SKM-1 (cell line): ENCODE data around the gene ZNF362.
"Not testable (repeated sequence)": the region's sequence is repeated elsewhere in the genome, so short reads cannot be mapped to it uniquely, and the experiment has no call there.

Experiments
- DNase-seq: peaks from one replicate; lab custom pipeline; 2025; ENCODE audit not compliant: unreplicated experiment; lab: John Stamatoyannopoulos, UW

ZNF362 gene

DNA sequence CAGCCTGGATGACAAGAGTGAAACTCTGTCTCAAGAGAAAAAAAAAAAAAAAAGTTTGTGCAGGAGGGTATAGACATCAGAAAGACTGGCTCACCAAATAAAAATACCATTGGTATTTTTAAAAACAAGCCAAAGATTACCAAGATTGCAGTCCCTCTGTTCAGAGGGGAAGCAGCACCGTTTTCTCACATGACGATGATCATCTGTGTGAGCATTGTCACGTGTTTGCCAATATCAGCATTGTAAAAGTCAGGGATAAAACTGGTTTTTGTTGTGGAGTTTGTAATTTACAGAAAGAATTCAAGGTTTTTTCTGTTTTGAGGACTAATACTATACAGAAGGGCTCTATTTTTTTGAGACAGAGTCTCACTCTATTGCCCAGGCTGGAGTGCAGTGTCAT lies 26.5 kb downstream of the ZNF362 start:
- DNase-seq, result no peak

DNA sequence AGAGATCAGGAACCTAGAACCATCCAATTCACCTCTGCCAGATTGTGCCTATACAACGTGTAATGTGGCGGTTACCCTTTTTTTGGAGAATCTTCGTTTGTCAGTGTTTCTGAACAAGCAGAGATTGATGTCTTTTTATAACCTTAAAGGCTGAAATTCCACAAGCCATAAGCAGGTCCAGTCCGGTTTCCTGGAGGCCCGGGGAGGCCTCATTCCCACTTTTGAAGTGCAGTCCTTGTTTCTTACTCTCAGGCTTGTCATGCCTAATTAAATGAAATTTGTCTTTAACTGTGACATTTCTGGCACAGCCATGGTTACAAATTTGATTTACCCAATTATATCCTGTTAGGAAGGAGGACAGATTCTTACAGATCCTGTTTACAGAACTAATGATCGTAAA lies 27.8 kb downstream of the ZNF362 start:
- DNase-seq, result no peak

- DNase-seq, result no peak
Measured at GRCh38 chr1:33286451-33287185, 30.3 kb downstream of the ZNF362 start.

- DNase-seq, result no peak
Measured at GRCh38 chr1:33287317-33287716, 31.0 kb downstream of the ZNF362 start.

DNA sequence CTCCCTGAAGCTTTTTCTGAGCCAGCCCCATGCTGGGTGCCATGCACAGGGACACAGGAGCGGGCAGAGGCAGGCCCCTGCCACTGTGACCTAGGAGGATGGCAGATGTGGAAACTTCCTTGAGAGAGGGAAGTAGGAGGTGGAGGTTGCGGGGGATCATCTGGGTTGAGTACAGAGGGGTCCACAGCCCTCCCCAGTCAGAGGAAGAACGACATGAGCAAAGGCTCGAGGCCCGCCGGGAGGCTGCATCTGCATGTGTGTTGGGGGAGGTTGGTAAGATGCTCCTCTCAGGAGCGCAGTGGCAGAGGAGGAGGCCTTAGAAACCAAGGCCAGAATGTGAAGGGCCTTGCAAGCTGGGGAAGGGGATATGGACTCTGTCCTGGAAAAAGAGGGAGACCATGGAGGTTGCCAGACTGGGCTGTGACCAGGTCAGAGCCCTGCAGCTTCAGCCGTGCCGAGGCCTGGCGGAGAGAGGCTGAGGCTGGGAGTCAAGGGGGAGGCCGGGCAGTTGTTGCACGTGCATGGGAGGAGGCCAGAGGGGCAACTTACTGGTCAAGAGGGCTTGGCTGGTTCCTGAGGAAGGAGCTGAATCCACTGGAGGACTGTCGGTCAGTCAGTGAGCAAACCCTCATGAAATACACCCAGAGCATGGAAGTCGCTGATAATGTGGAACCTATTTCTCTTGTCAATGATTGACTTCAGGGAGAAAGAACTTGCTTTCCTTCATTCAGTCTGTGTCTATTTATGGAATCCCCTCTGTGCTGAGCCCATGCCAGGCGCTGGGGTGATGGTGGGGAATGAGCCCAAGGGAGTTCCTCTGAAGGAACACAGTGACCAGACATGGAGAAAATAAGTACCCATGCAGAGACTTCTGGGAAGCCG lies 32.9 kb downstream of the ZNF362 start:
- no peak for DNase-seq

DNA sequence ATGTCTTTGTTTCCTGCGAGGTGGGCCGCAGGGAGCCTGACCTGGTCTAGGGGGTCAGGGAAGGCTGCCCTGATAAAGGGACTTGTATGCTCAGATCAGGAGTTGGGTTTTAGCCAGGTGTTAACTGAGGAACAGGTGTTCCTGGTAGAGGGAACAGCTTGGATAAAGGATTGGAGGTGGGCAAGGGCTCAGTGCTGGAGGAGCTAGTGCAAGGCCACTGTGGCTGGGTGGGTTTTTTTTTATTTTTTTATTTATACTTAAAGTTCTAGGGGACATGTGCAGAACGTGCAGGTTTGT lies 33.5 kb downstream of the ZNF362 start:
- DNase-seq, result no peak

GRCh38 chr1:33290615-33291014 lies 34.3 kb downstream of the ZNF362 start:
- not testable (repeated sequence) for DNase-seq

DNA sequence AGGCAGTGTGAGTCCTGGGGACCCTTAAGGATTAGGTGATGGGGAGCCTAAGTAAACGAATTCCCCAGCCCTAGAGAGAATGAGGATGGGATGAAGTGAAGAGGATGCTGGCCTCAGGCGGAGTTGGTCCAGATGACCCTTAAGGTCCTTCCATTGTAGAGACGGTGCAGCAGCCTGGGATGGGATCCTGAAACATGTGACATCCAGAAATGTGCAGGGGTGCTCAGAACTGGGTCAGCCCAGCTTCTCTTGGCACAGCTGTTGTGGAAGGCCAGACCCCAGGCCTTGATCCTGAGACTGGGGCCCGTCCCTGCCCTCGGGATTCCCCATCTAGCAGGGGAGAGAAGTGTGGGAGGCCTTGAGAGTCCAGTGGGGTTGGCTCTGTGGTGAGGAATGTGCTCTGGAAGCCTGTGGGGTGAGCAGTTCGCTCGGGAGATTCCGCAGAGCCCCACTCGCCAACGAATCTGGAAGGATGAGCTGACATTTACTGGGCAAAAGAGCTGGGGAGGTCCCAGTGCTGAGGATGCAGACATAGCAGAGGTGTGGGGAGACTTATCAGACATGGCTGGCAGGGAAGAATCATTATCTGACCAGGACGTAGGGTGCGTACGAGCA lies 36.5 kb downstream of the ZNF362 start:
- no peak for DNase-seq

DNA sequence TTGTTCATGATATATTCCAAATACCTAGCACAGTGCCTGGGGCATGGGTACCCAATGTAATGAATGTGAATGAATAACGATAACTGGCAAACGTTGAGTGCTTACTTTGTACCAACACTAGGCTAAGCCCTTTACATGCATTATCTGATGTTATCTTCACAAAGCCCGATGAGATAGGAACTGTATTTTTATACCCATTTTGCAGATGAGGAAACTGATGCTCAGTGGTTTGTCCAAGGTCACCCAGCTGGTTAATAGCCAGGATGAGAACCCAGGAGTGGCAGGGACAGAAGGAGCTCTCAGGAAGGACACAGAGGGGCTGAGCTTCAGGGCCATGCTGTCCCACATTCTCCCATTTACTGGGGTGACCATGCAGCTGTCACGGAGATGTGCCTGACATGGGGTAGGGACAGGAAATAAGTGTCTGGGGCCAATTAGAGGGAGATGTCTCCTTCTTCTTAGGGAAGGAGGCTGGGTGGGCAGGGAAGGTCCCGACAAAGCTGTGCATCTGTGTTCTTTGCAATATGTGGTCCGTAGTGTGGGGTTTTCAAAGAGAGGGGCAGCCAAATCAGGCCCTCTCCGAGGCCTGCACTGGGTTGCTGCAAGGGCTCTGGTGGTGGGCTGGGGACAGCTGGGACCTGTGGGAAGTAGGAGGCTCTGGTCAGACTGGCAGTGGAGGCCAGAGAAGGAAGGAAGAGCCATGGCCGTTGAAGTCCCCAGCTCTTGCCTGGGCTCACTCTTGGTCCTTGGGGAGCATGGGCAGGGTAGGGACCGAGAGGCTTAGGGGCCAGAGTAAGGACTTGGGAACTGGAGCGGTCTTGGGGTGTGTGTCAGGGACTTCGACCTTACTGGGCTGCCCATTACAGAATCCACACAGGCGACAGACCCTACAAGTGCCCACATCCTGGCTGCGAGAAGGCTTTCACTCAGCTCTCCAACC lies 38.0 kb downstream of the ZNF362 start:
- DNase-seq, result no peak

- DNase-seq, result no peak
Measured at GRCh38 chr1:33295023-33295422, 38.7 kb downstream of the ZNF362 start.

- DNase-seq, result peak; percentile 41
Measured at GRCh38 chr1:33295450-33296081, 39.3 kb downstream of the ZNF362 start.

- DNase-seq, result no peak
Measured at GRCh38 chr1:33296082-33296458, 39.8 kb downstream of the ZNF362 start.

- no peak for DNase-seq
Measured at GRCh38 chr1:33296824-33297223, 40.5 kb downstream of the ZNF362 start.

DNA sequence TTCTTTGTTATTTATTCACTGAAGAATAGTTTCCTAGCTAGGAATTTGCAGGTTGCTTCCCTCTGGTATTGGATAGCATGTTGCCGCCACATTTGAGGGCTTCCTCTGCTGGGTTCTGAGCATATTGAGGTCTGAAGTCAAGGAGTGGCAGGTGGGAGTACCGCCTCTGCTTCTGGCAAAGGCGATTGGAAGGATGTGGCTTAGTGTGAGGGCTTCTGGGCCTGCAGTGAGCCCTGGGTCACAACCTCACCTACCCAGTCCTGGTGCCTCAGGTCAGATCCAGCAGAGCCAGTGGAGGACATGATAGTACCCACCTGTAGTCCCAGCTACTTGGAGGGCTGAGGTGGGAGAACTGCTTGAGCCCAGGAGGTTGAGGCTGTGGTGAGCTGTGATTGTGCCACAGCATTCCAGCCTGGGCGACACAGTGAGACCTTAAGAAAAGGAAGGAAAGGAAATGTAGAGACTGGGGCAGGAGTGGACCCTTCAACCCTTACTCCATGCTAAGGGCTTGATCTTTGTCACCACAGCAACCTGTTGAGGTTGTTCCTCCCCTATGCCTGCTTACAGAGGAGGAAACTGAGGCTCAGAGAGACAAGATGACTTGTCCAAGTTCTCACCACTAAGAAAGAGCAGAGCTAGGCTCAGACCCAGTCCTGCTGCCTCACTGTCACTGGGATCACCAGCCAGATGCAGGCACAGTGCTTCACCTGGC lies 41.8 kb downstream of the ZNF362 start:
- no peak for DNase-seq

- DNase-seq, result peak; percentile 17
Measured at GRCh38 chr1:33298623-33299277, 42.5 kb downstream of the ZNF362 start.

DNA sequence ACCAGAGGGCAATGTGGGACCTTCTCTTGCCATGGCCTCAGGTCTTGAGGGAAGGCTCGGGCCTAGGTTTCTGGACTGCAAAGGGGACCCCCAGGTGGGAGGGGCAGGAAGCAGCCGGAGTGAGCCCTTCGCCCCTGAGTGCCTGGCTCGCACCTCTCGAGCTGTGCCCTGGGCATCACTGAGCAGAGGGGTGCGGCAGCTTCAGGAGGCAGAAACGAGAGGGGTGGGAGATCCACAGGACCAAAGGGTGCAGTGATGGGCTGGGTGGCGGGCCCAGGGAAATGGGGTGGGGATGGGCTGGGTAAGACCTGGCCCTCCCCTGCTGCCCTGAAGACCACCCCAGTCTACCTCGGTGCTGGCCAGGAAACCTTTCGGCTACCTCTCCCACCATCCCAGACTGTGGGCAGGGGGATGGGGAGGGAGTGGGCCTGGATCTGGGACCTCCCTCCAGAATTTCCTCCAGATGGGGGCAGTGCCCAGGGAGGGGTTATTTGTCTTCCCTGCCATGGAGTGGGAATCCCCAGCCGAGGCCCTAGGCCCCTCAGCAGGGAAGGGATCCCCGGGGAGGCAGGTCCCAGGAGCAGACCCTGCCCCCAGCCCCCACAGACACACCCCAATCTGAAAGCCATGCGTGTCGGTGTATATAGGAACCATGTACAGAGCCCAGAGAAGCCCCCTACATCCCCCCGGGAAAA lies 43.3 kb downstream of the ZNF362 start:
- DNase-seq, result no peak

GRCh38 chr1:33300673-33301072 lies 44.4 kb downstream of the ZNF362 start:
- no peak for DNase-seq

- DNase-seq, result no peak
Measured at GRCh38 chr1:33301273-33301984, 45.1 kb downstream of the ZNF362 start.
